ENCODE results near the gene CERT1. TPM values are rescaled to one million over a fixed set of nuclear protein-coding genes. Genes with fewer than 3 reads are reported as not detected.

CERT1 gene
- polyA plus RNA-seq, 1 of the 3 experiments (the other 2 are of a cell fraction) = 4.5 TPM

DNA sequence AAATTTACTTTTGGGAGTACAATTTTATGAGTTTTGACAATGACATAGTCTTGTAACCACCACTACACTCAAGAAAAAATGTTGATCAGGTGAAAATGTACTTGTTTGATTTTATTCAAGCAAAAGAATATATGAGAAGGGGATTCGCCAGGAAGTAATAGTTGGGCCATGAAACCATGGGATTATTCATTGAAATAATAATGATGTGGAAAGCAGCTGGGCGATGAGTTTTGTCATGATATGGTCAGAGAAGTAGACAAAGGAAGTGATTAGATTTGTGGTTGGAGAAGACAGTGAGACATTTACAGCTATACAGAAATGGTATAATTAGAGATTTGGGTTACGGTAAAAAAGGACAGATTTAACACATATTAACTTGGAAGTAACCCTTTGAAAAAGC lies 163.2 kb downstream of the CERT1 start:
- CTCF ChIA-PET = interaction anchor here (1.3 kb wide), 1 partner anchor 14 kb away, joined by 3 read pairs; no protein-coding TSS in a partner anchor
- H3K27me3 ChIP-seq (ENCODE audit: insufficient read depth) = no peaks in the 10 kb centered on the region

More for the DNA sequence above, 163.2 kb downstream of the CERT1 start:
- Histone ChIP-seq H3F3A (replicated peaks; ENCODE audit: insufficient read depth) (peaks cover 6% of the 10 kb centered on the region), H3K4me2 (no peak overlapping the region), H4K20me1 (ENCODE audit: insufficient read depth) (no peaks in the 10 kb centered on the region), H3K4me3 (ENCODE audit: low read depth in 2 of 2, low read length in 1 of 2) (no peak overlapping the region), H3K79me2 (ENCODE audit: insufficient read depth) (peaks cover 22% of the 10 kb centered on the region), H3K9me2 (no peaks in the 10 kb centered on the region), H3K9me3 (no peaks in the 10 kb centered on the region), H2AFZ (ENCODE audit: low read depth) (no peak overlapping the region), H3K4me1 (ENCODE audit: control insufficient read depth in 1 of 2, insufficient read depth in 2 of 2, low read depth in 1 of 2, low read length in 1 of 2) (no peaks in the 10 kb centered on the region), H3K9ac (no peak overlapping the region), H3K36me3 (replicated peaks in 1 of 2; ENCODE audit: control insufficient read depth in 1 of 2, insufficient read depth in 2 of 2, low read length in 1 of 2) (peaks cover 86 to 91% of the 10 kb centered on the region in 2 experiments), H3K27ac (ENCODE audit: low read depth in 2 of 2, low read length in 1 of 2) (0 out of 4 replicates have a peak overlapping the region, but pooled peaks of 1 of the 2 experiments have one; percentile 16)
- POLR2A ChIA-PET = no interaction called here
- TF ChIP-seq MEF2A (IDR thresholded peaks at IDR 0.05; ENCODE audit: borderline replicate concordance, low read depth) = no peak
- no peak for TF ChIP-seq FOXJ3 (CRISPR knock-in tag; IDR thresholded peaks at IDR 0.05)
- TF ChIP-seq JUND (IDR thresholded peaks at IDR 0.05) = no peak
- TF ChIP-seq, protein P1, sequence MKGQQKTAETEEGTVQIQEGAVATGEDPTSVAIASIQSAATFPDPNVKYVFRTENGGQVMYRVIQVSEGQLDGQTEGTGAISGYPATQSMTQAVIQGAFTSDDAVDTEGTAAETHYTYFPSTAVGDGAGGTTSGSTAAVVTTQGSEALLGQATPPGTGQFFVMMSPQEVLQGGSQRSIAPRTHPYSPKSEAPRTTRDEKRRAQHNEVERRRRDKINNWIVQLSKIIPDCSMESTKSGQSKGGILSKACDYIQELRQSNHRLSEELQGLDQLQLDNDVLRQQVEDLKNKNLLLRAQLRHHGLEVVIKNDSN (IDR thresholded peaks at IDR 0.05; ENCODE audit: borderline replicate concordance, low read depth) = no peak
- no peak for TF ChIP-seq EZH2phosphoT487 (IDR thresholded peaks at IDR 0.05; ENCODE audit: borderline replicate concordance, low read depth)
- no peak for TF ChIP-seq SMC3 (IDR thresholded peaks at IDR 0.05; ENCODE audit: low read depth, low read length)
- no peak for TF ChIP-seq EP300 (IDR thresholded peaks at IDR 0.05; ENCODE audit: borderline replicate concordance in 1 of 2, low read depth in 1 of 2, low read length in 1 of 2)
- no peak for TF ChIP-seq MXI1 (IDR thresholded peaks at IDR 0.05; ENCODE audit: low read depth, low read length)
- TF ChIP-seq, protein P2, sequence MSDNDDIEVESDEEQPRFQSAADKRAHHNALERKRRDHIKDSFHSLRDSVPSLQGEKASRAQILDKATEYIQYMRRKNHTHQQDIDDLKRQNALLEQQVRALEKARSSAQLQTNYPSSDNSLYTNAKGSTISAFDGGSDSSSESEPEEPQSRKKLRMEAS (IDR thresholded peaks at IDR 0.05; ENCODE audit: low read depth) = no peak
- TF ChIP-seq, protein P3, sequence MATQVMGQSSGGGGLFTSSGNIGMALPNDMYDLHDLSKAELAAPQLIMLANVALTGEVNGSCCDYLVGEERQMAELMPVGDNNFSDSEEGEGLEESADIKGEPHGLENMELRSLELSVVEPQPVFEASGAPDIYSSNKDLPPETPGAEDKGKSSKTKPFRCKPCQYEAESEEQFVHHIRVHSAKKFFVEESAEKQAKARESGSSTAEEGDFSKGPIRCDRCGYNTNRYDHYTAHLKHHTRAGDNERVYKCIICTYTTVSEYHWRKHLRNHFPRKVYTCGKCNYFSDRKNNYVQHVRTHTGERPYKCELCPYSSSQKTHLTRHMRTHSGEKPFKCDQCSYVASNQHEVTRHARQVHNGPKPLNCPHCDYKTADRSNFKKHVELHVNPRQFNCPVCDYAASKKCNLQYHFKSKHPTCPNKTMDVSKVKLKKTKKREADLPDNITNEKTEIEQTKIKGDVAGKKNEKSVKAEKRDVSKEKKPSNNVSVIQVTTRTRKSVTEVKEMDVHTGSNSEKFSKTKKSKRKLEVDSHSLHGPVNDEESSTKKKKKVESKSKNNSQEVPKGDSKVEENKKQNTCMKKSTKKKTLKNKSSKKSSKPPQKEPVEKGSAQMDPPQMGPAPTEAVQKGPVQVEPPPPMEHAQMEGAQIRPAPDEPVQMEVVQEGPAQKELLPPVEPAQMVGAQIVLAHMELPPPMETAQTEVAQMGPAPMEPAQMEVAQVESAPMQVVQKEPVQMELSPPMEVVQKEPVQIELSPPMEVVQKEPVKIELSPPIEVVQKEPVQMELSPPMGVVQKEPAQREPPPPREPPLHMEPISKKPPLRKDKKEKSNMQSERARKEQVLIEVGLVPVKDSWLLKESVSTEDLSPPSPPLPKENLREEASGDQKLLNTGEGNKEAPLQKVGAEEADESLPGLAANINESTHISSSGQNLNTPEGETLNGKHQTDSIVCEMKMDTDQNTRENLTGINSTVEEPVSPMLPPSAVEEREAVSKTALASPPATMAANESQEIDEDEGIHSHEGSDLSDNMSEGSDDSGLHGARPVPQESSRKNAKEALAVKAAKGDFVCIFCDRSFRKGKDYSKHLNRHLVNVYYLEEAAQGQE (IDR thresholded peaks at IDR 0.05; ENCODE audit: low read depth, low read length) = no peak
- TF ChIP-seq FOSL2 (IDR thresholded peaks at IDR 0.05; ENCODE audit: borderline replicate concordance, low read depth) = no peak
- no peak for TF ChIP-seq TAF1 (IDR thresholded peaks at IDR 0.05; ENCODE audit: borderline replicate concordance, low read depth, low read length)
- TF ChIP-seq, protein P4, sequence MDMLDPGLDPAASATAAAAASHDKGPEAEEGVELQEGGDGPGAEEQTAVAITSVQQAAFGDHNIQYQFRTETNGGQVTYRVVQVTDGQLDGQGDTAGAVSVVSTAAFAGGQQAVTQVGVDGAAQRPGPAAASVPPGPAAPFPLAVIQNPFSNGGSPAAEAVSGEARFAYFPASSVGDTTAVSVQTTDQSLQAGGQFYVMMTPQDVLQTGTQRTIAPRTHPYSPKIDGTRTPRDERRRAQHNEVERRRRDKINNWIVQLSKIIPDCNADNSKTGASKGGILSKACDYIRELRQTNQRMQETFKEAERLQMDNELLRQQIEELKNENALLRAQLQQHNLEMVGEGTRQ (IDR thresholded peaks at IDR 0.05; ENCODE audit: borderline replicate concordance, low read depth, low read length) = no peak
- TF ChIP-seq, protein P5, sequence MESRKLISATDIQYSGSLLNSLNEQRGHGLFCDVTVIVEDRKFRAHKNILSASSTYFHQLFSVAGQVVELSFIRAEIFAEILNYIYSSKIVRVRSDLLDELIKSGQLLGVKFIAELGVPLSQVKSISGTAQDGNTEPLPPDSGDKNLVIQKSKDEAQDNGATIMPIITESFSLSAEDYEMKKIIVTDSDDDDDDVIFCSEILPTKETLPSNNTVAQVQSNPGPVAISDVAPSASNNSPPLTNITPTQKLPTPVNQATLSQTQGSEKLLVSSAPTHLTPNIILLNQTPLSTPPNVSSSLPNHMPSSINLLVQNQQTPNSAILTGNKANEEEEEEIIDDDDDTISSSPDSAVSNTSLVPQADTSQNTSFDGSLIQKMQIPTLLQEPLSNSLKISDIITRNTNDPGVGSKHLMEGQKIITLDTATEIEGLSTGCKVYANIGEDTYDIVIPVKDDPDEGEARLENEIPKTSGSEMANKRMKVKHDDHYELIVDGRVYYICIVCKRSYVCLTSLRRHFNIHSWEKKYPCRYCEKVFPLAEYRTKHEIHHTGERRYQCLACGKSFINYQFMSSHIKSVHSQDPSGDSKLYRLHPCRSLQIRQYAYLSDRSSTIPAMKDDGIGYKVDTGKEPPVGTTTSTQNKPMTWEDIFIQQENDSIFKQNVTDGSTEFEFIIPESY (IDR thresholded peaks at IDR 0.05; ENCODE audit: borderline replicate concordance, low read depth) = no peak
- 96% methylated on average over 3 of the region's 3 CpGs for WGBS (ENCODE audit: low lambda C conversion rate)
- DNase-seq = no peak

Measured in SK-N-SH (cell line).